Measurements from ENCODE around the gene CHKB. TPM values are rescaled to one million over a fixed set of nuclear protein-coding genes. Genes with fewer than 3 reads are reported as not detected.
A peak's percentile ranks its signal among the peaks of the same experiment; 100 is the strongest.

Gene CHKB
- total RNA-seq, 1 donor from 2014 or later, result 116 TPM

DNA sequence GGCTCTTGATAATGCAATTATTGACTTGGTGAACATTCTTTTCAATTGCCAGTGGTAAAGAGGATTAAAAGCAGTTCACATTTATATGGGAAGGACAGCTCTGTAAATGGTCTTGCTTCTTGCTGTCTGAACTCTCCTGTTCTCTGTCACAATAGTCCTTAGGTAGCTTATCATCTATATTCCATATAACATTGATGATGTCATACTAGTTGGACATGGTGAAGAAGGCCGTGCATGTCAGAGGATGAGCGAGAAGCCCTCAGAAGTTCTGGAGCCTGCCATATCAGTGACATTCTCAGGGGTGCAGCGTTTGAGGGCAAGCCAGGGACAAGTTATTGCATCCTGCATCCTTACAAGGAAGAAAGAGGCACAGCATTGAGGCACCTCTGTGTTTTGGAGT lies 2.6 kb upstream of the CHKB start:
- Mint-ChIP-seq H3K27ac (no peak overlapping the region), H3K4me1 (peaks cover 7% of the 10 kb centered on the region), H3K4me3 (no peak overlapping the region), H3K27me3 (ENCODE audit: low read depth) (peaks cover 7% of the 10 kb centered on the region), H3K9me3 (no peaks in the 10 kb centered on the region), H3K36me3 (no peaks in the 10 kb centered on the region)
- DNase-seq (ENCODE audit: low spot score in 2 of 2, unreplicated experiment in 2 of 2), result no peak
- TF ChIP-seq, protein P1, sequence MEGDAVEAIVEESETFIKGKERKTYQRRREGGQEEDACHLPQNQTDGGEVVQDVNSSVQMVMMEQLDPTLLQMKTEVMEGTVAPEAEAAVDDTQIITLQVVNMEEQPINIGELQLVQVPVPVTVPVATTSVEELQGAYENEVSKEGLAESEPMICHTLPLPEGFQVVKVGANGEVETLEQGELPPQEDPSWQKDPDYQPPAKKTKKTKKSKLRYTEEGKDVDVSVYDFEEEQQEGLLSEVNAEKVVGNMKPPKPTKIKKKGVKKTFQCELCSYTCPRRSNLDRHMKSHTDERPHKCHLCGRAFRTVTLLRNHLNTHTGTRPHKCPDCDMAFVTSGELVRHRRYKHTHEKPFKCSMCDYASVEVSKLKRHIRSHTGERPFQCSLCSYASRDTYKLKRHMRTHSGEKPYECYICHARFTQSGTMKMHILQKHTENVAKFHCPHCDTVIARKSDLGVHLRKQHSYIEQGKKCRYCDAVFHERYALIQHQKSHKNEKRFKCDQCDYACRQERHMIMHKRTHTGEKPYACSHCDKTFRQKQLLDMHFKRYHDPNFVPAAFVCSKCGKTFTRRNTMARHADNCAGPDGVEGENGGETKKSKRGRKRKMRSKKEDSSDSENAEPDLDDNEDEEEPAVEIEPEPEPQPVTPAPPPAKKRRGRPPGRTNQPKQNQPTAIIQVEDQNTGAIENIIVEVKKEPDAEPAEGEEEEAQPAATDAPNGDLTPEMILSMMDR (IDR thresholded peaks at IDR 0.05; ENCODE audit: unreplicated experiment), result no peak

DNA sequence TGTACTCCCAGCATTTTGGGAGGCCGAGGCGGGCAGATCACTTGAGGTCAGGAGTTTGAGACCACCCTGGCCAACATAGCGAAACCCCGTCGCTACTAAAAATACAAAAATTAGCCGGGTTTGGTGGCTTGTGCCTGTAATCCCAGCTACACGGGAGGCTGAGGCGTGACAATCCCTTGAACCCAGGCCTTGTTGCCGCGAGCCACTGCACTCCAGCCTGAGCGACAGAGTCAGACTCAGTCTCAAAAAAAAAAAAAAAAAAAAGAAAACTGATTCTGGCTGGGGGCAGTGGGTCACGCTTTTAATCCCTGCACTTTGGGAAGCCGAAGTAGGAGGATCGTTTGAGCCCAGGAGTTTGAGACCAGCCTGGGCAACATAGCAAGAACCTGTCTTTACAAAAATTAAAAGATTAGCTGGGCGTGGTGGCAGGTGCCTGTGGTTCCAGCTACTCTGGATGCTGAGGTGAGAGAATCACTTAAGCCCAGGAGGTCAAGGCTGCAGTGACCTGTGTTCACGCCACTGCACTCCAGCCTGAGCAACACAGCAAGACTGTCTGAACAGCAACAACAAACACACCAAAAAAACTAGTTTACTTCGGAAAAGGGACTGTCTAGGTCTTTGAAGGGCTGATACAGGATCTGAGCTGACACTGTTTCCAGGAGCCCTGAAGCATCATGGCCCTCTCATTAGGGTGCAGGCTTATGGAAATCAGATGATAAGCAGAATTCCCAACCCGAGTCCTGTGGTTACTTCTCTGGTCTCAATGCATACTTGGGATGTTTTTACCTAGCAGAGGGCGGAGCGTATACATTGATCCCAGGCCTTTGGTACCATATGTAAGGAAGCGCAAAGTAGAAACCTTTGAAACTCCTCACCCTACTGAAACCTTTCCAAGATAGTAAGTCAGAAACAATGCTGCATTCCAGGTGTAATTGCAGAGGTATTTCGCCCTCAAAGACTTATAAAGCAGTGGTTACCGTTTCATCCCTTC lies 1.8 kb upstream of the CHKB start:
- Mint-ChIP-seq H3K27me3 (ENCODE audit: low read depth) (peaks cover 1% of the 10 kb centered on the region), H3K4me1 (peaks cover 7% of the 10 kb centered on the region), H3K27ac (no peak overlapping the region), H3K9me3 (no peaks in the 10 kb centered on the region), H3K4me3 (peak overlapping the region; percentile 79), H3K36me3 (no peaks in the 10 kb centered on the region)
- DNase-seq (ENCODE audit: low spot score in 2 of 2, unreplicated experiment in 2 of 2), result no peak
- TF ChIP-seq, protein P1 (IDR thresholded peaks at IDR 0.05; ENCODE audit: unreplicated experiment), result no peak

DNA sequence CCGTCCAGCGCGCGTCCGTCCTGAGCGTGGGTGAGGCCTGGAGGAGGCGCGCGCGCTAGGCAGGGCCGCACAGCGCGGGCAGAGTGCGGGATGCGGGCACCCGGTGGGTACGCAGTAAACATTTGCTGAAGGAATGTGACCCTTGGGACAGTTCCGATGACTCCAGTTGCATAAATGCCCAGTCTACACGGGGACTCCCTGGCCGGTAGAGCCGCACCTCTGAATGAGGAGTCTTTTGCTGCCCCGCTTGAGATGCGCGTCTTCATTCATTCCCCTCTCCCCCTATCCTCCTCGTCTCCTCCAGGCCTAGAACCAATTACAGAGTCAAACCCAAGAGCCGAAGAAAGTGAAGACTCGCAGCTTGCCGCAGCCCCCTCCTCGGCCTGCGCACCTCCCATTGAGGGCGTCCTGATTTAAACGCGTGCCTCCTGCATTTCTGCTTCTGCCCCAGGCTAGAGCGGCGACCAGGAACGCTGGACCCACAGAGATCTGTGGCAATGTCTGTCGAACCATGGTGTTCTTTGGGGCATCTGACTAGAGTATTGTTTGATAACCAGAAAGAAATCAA lies 729 bp upstream of the CHKB start:
- H3K4me1 Mint-ChIP-seq, result peaks cover 7% of the 10 kb centered on the region
- H3K27me3 Mint-ChIP-seq (ENCODE audit: low read depth), result peaks cover 1% of the 10 kb centered on the region
- H3K27ac Mint-ChIP-seq, result peak overlapping the region; percentile 44
- H3K36me3 Mint-ChIP-seq, result no peaks in the 10 kb centered on the region
- no peak for DNase-seq (ENCODE audit: low spot score in 2 of 2, unreplicated experiment in 2 of 2)
- peak overlapping the region; percentile 79 for H3K4me3 Mint-ChIP-seq
- no peaks in the 10 kb centered on the region for H3K9me3 Mint-ChIP-seq
- TF ChIP-seq, protein P1 (IDR thresholded peaks at IDR 0.05; ENCODE audit: unreplicated experiment), result no peak

DNA sequence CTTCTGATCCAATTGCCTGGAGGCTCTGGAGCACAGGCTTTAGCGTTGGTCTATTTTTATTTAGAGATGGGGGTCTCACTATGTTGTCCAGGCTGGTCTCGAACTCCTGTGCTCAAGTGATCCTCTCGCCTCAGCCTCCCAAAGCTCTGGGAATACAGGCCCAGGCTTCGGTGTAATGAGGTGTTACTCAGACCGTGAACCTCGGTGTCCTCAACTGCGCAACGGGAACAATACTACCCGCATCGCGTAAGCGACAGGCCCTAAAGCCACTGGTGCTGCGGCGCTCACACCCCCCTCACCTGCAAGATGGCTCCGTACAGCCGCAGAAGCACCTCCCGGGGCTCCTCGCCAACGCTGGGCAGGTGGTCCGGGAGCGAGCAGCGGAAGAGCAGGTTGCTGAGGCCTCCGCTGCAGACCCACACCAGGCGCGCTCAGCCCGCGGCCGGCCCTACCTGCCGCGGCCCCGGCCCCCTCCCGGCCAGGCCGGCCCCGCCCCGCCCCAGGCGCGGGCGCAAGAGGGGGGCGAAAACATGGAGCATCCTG lies 628 bp downstream of the CHKB start:
- H3K36me3 Mint-ChIP-seq, result no peaks in the 10 kb centered on the region
- H3K27me3 Mint-ChIP-seq (ENCODE audit: low read depth), result peaks cover 1% of the 10 kb centered on the region
- no peaks in the 10 kb centered on the region for H3K9me3 Mint-ChIP-seq
- DNase-seq (ENCODE audit: low spot score in 2 of 2, unreplicated experiment in 2 of 2), result peak; percentile 18 to 56
- H3K4me1 Mint-ChIP-seq, result peaks cover 7% of the 10 kb centered on the region
- peak overlapping the region; percentile 66 for H3K27ac Mint-ChIP-seq
- H3K4me3 Mint-ChIP-seq, result peak overlapping the region; percentile 79
- TF ChIP-seq, protein P1 (IDR thresholded peaks at IDR 0.05; ENCODE audit: unreplicated experiment), result no peak

DNA sequence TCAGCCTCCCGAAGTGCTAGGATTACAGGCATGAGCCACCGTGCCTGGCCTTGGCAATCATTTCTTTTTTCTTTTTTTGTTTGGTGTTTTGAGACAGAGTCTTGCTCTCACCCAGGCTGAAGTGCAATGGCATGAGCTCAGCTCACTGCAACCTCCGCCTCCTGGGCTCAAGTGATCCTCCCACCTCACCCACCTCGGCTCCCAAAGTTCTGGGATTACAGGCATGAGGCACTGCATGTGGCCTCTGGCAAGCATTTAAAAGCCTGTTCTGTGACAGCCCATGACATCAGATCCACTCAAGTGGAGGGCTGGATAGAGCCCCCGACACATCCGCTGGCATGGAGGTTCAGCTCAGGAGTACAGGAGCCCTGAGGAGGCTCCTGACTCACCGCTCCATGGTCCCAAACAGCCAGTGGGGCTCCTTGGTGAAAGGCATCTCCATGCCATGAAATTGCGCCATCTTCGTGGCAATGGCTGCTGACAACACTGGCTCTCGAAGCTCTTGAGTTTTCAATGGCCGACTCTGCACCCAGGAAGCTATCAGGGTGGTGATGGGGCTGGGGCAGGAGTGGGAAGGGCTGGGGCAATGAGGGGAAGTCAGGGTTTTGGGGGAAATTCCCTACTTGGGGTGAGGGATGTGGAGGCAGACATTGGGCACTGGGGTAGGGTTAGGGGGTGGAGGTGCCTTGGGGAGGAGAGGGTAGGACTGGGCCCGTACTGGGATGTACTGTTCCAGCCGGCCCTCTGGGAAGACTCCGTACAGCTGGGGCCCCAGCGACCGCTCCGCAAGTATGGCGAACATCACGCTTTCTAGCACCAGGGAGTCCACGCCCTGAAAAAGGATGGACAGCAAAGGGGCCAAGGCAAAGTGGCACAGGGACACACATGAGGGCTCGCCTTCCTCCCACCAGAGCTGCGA lies 1.4 kb downstream of the CHKB start:
- TF ChIP-seq, protein P1 (IDR thresholded peaks at IDR 0.05; ENCODE audit: unreplicated experiment), result no peak
- Mint-ChIP-seq H3K4me1 (peaks cover 7% of the 10 kb centered on the region), H3K36me3 (no peaks in the 10 kb centered on the region), H3K4me3 (peak overlapping the region; percentile 74), H3K9me3 (no peaks in the 10 kb centered on the region), H3K27ac (no peak overlapping the region), H3K27me3 (ENCODE audit: low read depth) (peaks cover 1% of the 10 kb centered on the region)
- DNase-seq (ENCODE audit: low spot score in 2 of 2, unreplicated experiment in 2 of 2), result peak in 1 of 2 experiments; percentile 12

Measured in mesothelial cell of epicardium (in vitro differentiated cells).